Ishikawa (cell line): ENCODE measurements around the gene MGMT.

Experiments
- CEBPB ChIP-seq: IDR thresholded peaks from 2 replicates; pipeline ENCODE4 v1.6.1; 2012
- EP300 ChIP-seq: IDR thresholded peaks from 2 replicates; pipeline ENCODE4 v1.6.1; 2012; ENCODE audit warnings: borderline replicate concordance
- REST ChIP-seq: IDR thresholded peaks from 2 replicates; pipeline ENCODE4 v1.6.1; 2012; ENCODE audit warnings: low read depth, mild to moderate bottlenecking
- USF1 ChIP-seq: IDR thresholded peaks from 2 replicates; pipeline ENCODE4 v1.6.1; 2012
- ZBTB7A ChIP-seq: IDR thresholded peaks from 2 replicates; pipeline ENCODE4 v1.6.1; 2012; ENCODE audit warnings: low read depth

GRCh38 chr10:129679207-129679606, 212.2 kb downstream of the MGMT start:
- TF ChIP-seq CEBPB (no peak), EP300 (no peak), USF1 (no peak), ZBTB7A (no peak), REST (no peak)
